ENCODE data around the gene DOCK2.

DNA sequence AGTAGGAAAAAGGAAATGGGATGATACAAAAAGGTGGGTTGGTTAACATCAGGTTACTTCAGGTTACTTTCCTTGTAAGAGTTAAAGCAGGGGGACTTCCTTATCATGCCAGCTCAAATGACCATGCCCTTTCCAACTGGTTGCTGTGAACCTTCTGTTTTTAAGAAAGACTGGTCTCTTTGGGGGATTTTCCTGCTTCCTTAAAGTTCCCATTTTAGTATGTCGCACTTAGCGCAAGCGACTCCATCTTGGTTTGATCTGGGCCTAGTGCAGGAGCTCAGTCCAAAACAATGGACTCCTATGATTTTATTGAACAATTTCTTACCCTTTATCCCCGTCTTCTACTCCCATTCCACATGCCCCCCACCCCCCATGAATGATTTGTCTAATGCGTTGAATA is 173.4 kb downstream of the DOCK2 start:
- TF ChIP-seq, protein P1, sequence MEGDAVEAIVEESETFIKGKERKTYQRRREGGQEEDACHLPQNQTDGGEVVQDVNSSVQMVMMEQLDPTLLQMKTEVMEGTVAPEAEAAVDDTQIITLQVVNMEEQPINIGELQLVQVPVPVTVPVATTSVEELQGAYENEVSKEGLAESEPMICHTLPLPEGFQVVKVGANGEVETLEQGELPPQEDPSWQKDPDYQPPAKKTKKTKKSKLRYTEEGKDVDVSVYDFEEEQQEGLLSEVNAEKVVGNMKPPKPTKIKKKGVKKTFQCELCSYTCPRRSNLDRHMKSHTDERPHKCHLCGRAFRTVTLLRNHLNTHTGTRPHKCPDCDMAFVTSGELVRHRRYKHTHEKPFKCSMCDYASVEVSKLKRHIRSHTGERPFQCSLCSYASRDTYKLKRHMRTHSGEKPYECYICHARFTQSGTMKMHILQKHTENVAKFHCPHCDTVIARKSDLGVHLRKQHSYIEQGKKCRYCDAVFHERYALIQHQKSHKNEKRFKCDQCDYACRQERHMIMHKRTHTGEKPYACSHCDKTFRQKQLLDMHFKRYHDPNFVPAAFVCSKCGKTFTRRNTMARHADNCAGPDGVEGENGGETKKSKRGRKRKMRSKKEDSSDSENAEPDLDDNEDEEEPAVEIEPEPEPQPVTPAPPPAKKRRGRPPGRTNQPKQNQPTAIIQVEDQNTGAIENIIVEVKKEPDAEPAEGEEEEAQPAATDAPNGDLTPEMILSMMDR (IDR thresholded peaks at IDR 0.05) = no peak
- no peak for TF ChIP-seq POLR2AphosphoS5 (IDR thresholded peaks at IDR 0.05)
- TF ChIP-seq POLR2A (IDR thresholded peaks at IDR 0.05) = no peak
- TF ChIP-seq EP300 (IDR thresholded peaks at IDR 0.05) = no peak

All from upper lobe of left lung (tissue), 4 donors.